Liver (tissue), 9 donors: ENCODE measurements around the gene RPS5. TPM values are rescaled to one million over a fixed set of nuclear protein-coding genes. Genes with fewer than 3 reads are reported as not detected.

ENCODE experiments used
- DNase-seq: peaks from one replicate; pipeline ENCODE4 v3.0.0-alpha.2; 2017; ENCODE audit warnings: low spot score
- H3K27ac ChIP-seq, 2 donors: one replicate each; pipeline ENCODE4 v1.7.0; 2013; ENCODE audit warnings: inconsistent platforms in 2 of 2, low read length in 2 of 2, control low read depth in 1 of 2, low read depth in 1 of 2, mild to moderate bottlenecking in 1 of 2
- H3K27me3 ChIP-seq, 4 donors: one replicate each; pipeline versions ENCODE4 v1.6.1 to v1.7.0; 2013; ENCODE audit warnings: low read length in 3 of 4, inconsistent platforms in 1 of 4, mild to moderate bottlenecking in 1 of 4, moderate library complexity in 1 of 4; ENCODE audit not compliant: control insufficient read depth in 4 of 4, insufficient read depth in 4 of 4
- H3K36me3 ChIP-seq, 4 donors: one replicate each; pipeline versions ENCODE4 v1.6.1 to v1.7.0; 2013; ENCODE audit warnings: low read length in 3 of 4, mild to moderate bottlenecking in 3 of 4, low read depth in 1 of 4, moderate library complexity in 1 of 4; ENCODE audit not compliant: control insufficient read depth in 4 of 4, insufficient read depth in 3 of 4
- H3K4me1 ChIP-seq, 4 donors: one replicate each; pipeline versions ENCODE4 v1.6.1 to v1.7.0; 2013; ENCODE audit warnings: low read length in 3 of 4, mild to moderate bottlenecking in 3 of 4, moderate library complexity in 1 of 4; ENCODE audit not compliant: control insufficient read depth in 4 of 4, insufficient read depth in 4 of 4
- H3K4me3 ChIP-seq, 3 donors: one replicate each; pipeline versions ENCODE4 v1.6.1 to v1.7.0; 2013; ENCODE audit warnings: low read length in 3 of 3, control low read depth in 1 of 3, low read depth in 1 of 3, mild to moderate bottlenecking in 1 of 3
- H3K9ac ChIP-seq, 2 donors: one replicate each; pipeline ENCODE4 v1.7.0; 2013; ENCODE audit warnings: low read length in 2 of 2, mild to moderate bottlenecking in 2 of 2, moderate library complexity in 2 of 2, control low read depth in 1 of 2, low read depth in 1 of 2
- H3K9me3 ChIP-seq, 4 donors: one replicate each; pipeline versions ENCODE4 v1.6.1 to v1.7.0; 2013; ENCODE audit warnings: low read length in 3 of 4; ENCODE audit not compliant: control insufficient read depth in 4 of 4
- EGR1 ChIP-seq, 2 donors: IDR thresholded peaks; 2 replicates each; pipeline ENCODE4 v1.6.1; 2016 to 2018; ENCODE audit warnings: antibody characterized with exemption in 2 of 2, low read depth in 2 of 2
- GABPA ChIP-seq, 2 donors: IDR thresholded peaks in 1 of 2; conservative IDR thresholded peaks in 1 of 2; 2 replicates each; pipeline ENCODE4 v1.6.1; 2016; ENCODE audit warnings: antibody characterized with exemption in 2 of 2, mild to moderate bottlenecking in 1 of 2, moderate library complexity in 1 of 2
- HNF4A ChIP-seq, 2 donors: conservative IDR thresholded peaks; 2 replicates each; pipeline ENCODE4 v1.6.1; 2016; ENCODE audit warnings: antibody characterized with exemption in 2 of 2, mild to moderate bottlenecking in 2 of 2
- HNF4G ChIP-seq: IDR thresholded peaks from 2 replicates; pipeline ENCODE4 v1.6.1; 2016; ENCODE audit warnings: antibody characterized with exemption
- JUND ChIP-seq, 2 donors: IDR thresholded peaks; 2 replicates each; pipeline ENCODE4 v1.6.1; 2016; ENCODE audit warnings: antibody characterized with exemption in 2 of 2
- NR2F2 ChIP-seq: IDR thresholded peaks from 2 replicates; pipeline ENCODE4 v1.6.1; 2016; ENCODE audit warnings: antibody characterized with exemption
- RAD21 ChIP-seq, 2 donors: IDR thresholded peaks; 2 replicates each; pipeline ENCODE4 v1.6.1; 2016; ENCODE audit warnings: antibody characterized with exemption in 2 of 2, mild to moderate bottlenecking in 2 of 2
- RXRA ChIP-seq, 2 donors: IDR thresholded peaks; 2 replicates each; pipeline ENCODE4 v1.6.1; 2017 to 2018; ENCODE audit warnings: antibody characterized with exemption in 2 of 2, mild to moderate bottlenecking in 1 of 2
- YY1 ChIP-seq: IDR thresholded peaks from 2 replicates; pipeline ENCODE4 v1.6.1; 2016; ENCODE audit warnings: antibody characterized with exemption, mild to moderate bottlenecking
- WGBS: extraction: QIAGEN DNeasy Blood & Tissue Kit; methylation state at CpG from one replicate; pipeline ENCODE4 v1.1.7; 2013; 5-methylcytosine and 5-hydroxymethylcytosine counted together
- polyA plus RNA-seq, 2 donors: library from polyadenylated mRNA; stranded (reverse) in 1 of 2; unstranded in 1 of 2; fragments of 200-250 nt in 1 of 2; fragments of >200 nt in 1 of 2; fragmentation: Nextera tagmentation in 1 of 2; extraction: Ambion mirVana in 1 of 2; gene quantifications; one replicate each; pipeline versions ENCODE4 v1.2.1 to v1.2.3, GENCODE V29; 2013 to 2015
- total RNA-seq, 2 donors: library from RNA; depleted of rRNA; stranded (reverse); fragments of >200 nt; gene quantifications; one replicate each; pipeline ENCODE4 v1.2.3, GENCODE V29; 2014
- TF ChIP-seq, protein P1 (sequence below): IDR thresholded peaks from 2 replicates; pipeline ENCODE4 v1.6.1; 2016; ENCODE audit warnings: antibody characterized with exemption
- TF ChIP-seq, protein P2 (sequence below): IDR thresholded peaks from 2 replicates; pipeline ENCODE4 v1.6.1; 2016; ENCODE audit warnings: antibody characterized with exemption
- TF ChIP-seq, protein P3 (sequence below): fragments of 150-350 bp; IDR thresholded peaks from 2 replicates; pipeline ENCODE4 v1.5.1; 2017; ENCODE audit warnings: improper control_type of control experiment, low read depth, low read length; ENCODE audit not compliant: missing input control
- TF ChIP-seq, protein P4 (sequence below): IDR thresholded peaks from 2 replicates; pipeline ENCODE4 v1.6.1; 2016; ENCODE audit warnings: antibody characterized with exemption
- donor health status: healthy.
- donor health status: healthy.
- donor health status: healthy.
- donor health status: healthy.
- donor health status: healthy.

Gene RPS5
- total and polyA plus RNA-seq, 4 donors = 229 to 1,403 (median 628) TPM

DNA sequence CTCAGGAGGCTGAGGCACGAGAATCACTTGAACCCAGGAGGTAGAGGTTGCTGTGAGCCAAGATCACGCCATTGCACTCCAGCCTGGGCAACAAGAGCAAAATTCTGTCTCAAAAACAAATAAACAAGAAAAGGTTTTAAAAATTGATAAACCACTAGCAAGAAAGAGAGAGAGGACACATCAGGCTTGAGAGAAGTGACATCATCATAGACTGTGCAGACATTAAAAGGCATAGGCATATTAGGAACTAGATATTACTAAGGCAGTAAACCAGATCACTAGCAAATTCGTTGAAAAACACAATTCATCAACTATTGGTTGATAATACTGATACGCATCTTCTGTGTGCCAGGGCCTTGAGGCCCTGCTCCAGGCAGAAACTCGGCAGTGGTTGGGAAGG is 41.5 kb upstream of the RPS5 start:
- WGBS = 76% methylated on average over 5 of the region's 5 CpGs
- DNase-seq = no peak
- no peaks in the 10 kb centered on the region for H3K27me3 ChIP-seq
- H3K27ac ChIP-seq = no peak overlapping the region
- no peak overlapping the region for H3K9ac ChIP-seq
- no peak for TF ChIP-seq JUND (IDR thresholded peaks at IDR 0.05)
- no peak for TF ChIP-seq HNF4G
- no peak for TF ChIP-seq RAD21 (IDR thresholded peaks at IDR 0.05)
- TF ChIP-seq, protein P1, sequence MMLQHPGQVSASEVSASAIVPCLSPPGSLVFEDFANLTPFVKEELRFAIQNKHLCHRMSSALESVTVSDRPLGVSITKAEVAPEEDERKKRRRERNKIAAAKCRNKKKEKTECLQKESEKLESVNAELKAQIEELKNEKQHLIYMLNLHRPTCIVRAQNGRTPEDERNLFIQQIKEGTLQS = no peak
- no peak for TF ChIP-seq YY1
- no peak for TF ChIP-seq RXRA (IDR thresholded peaks at IDR 0.05)
- no peak for TF ChIP-seq EGR1 (IDR thresholded peaks at IDR 0.05; ENCODE audit: low read depth in 2 of 2)
- peaks cover 14 to 34% (median 27%) of the 10 kb centered on the region in 4 donors for H3K4me1 ChIP-seq
- no peaks in the 10 kb centered on the region for H3K9me3 ChIP-seq
- H3K4me3 ChIP-seq = no peak overlapping the region
- peaks cover 0 to 6% (median 2%) of the 10 kb centered on the region in 4 donors for H3K36me3 ChIP-seq

DNA sequence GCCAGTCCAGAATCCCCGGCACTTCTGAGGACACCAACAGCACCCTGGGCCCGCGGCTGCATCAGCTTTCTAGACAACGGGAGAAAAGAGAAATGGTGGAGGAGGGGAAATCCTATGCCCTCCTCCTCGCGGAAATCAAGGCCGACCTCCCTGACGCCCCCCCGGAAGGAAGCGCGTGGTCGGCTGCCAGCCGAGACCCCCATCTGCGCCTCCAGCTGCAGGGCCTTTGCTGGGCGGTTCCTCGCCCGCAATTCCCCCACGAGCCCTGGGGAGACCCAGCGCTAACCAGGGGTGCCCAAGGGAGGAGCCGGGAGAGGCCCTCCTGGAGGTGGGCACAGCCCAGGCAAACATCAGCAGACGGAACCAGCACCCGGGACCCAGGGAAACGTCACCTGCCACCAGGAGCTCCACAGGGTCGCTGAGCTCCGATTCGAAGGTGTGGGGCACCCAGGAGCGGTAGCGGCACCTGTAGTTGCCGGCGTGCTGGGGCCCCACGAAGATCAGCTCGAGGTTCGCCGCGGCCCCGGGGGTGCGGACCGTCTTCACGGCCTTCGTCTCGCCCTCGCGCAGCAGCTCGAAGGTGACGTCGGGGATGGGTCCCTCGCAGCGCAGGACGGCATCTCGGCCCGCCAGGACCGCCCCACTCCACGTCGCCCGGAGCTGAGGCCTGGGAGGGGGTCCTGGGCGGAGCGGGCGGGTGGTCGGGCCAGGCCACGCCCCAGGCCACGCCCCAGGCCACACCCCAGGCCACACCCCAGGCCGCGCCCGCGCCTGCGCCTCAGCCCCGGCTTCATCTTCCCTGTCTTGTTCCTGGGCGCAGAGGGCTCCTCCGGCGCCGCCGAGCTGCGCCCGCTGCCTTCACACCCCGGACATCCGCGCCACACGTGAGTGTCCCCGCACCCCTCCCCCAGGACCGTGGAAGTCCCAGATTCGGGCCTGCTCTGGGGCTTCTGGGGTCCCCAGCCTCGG is 39.8 kb upstream of the RPS5 start:
- Histone ChIP-seq H3K27ac (peak overlapping the region; percentile 20 to 68), H3K4me1 (peaks cover 14 to 48% (median 41%) of the 10 kb centered on the region in 4 donors), H3K9me3 (no peaks in the 10 kb centered on the region), H3K36me3 (peaks cover 0 to 6% (median 2%) of the 10 kb centered on the region in 4 donors), H3K4me3 (peak overlapping the region in 1 of 3 donors; percentile 43), H3K9ac (no peak overlapping the region), H3K27me3 (no peaks in the 10 kb centered on the region)
- TF ChIP-seq, protein P1 = no peak
- no peak for TF ChIP-seq EGR1 (IDR thresholded peaks at IDR 0.05; ENCODE audit: low read depth in 2 of 2)
- TF ChIP-seq NR2F2 = no peak
- TF ChIP-seq JUND (IDR thresholded peaks at IDR 0.05) = no peak
- no peak for TF ChIP-seq RXRA (IDR thresholded peaks at IDR 0.05)
- TF ChIP-seq, protein P2, sequence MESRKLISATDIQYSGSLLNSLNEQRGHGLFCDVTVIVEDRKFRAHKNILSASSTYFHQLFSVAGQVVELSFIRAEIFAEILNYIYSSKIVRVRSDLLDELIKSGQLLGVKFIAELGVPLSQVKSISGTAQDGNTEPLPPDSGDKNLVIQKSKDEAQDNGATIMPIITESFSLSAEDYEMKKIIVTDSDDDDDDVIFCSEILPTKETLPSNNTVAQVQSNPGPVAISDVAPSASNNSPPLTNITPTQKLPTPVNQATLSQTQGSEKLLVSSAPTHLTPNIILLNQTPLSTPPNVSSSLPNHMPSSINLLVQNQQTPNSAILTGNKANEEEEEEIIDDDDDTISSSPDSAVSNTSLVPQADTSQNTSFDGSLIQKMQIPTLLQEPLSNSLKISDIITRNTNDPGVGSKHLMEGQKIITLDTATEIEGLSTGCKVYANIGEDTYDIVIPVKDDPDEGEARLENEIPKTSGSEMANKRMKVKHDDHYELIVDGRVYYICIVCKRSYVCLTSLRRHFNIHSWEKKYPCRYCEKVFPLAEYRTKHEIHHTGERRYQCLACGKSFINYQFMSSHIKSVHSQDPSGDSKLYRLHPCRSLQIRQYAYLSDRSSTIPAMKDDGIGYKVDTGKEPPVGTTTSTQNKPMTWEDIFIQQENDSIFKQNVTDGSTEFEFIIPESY = no peak
- TF ChIP-seq, protein P3, sequence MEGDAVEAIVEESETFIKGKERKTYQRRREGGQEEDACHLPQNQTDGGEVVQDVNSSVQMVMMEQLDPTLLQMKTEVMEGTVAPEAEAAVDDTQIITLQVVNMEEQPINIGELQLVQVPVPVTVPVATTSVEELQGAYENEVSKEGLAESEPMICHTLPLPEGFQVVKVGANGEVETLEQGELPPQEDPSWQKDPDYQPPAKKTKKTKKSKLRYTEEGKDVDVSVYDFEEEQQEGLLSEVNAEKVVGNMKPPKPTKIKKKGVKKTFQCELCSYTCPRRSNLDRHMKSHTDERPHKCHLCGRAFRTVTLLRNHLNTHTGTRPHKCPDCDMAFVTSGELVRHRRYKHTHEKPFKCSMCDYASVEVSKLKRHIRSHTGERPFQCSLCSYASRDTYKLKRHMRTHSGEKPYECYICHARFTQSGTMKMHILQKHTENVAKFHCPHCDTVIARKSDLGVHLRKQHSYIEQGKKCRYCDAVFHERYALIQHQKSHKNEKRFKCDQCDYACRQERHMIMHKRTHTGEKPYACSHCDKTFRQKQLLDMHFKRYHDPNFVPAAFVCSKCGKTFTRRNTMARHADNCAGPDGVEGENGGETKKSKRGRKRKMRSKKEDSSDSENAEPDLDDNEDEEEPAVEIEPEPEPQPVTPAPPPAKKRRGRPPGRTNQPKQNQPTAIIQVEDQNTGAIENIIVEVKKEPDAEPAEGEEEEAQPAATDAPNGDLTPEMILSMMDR = no peak
- no peak for TF ChIP-seq GABPA (IDR thresholded peaks at IDR 0.05 in 1 of 2, conservative IDR thresholded peaks at IDR 0.05 in 1 of 2)
- TF ChIP-seq, protein P4, sequence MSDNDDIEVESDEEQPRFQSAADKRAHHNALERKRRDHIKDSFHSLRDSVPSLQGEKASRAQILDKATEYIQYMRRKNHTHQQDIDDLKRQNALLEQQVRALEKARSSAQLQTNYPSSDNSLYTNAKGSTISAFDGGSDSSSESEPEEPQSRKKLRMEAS = no peak
- no peak for TF ChIP-seq HNF4A (conservative IDR thresholded peaks at IDR 0.05)
- DNase-seq = peak; percentile 73
- WGBS = 47% methylated on average over 82 of the region's 82 CpGs
